HepG2 (cell line): ENCODE data around the gene ABCA3. TPM values are rescaled to one million over a fixed set of nuclear protein-coding genes. Genes with fewer than 3 reads are reported as not detected.

Experiments
- AKNA ChIP-seq: sonication (generic); formaldehyde crosslinking; IDR thresholded peaks from 2 replicates; pipeline ENCODE4 v1.4.0; 2020; ENCODE audit warnings: missing genetic modification reagents, borderline replicate concordance
- PTBP1 ChIP-seq: fragments of 200-400 bp; formaldehyde crosslinking; IDR thresholded peaks from 2 replicates; pipeline ENCODE4 v1.6.1; 2018; ENCODE audit warnings: low read length, low read depth; ENCODE audit not compliant: poor library complexity, severe bottlenecking
- SNAI1 ChIP-seq: sonication (generic); formaldehyde crosslinking; IDR thresholded peaks from 2 replicates; pipeline ENCODE4 v1.5.0; 2020; ENCODE audit warnings: mild to moderate bottlenecking, missing genetic modification reagents, borderline replicate concordance
- STAG1 ChIP-seq: sonication (generic); formaldehyde crosslinking; IDR thresholded peaks from 2 replicates; pipeline ENCODE4 v1.4.0; 2020; ENCODE audit warnings: missing genetic modification reagents
- ZBED4 ChIP-seq: sonication (generic); formaldehyde crosslinking; IDR thresholded peaks from 2 replicates; pipeline ENCODE4 v1.4.0; 2020; ENCODE audit warnings: missing genetic modification reagents, borderline replicate concordance
- ZNF225 ChIP-seq: sonication (generic); formaldehyde crosslinking; IDR thresholded peaks from 2 replicates; pipeline ENCODE4 v1.4.0; 2020; ENCODE audit warnings: mild to moderate bottlenecking, missing genetic modification reagents
- ZNF550 ChIP-seq: sonication (generic); formaldehyde crosslinking; IDR thresholded peaks from 2 replicates; pipeline ENCODE4 v1.4.0; 2020; ENCODE audit warnings: mild to moderate bottlenecking, missing genetic modification reagents, borderline replicate concordance
- polyA plus RNA-seq, 8 experiments: library from polyadenylated mRNA; depleted of rRNA in 3 of 8; stranded (reverse) in 7 of 8; unstranded in 1 of 8; fragments of >200 nt; fragmentation: Illumina TruSeq in 4 of 8; extraction: Trizol in 4 of 8; gene quantifications; 2 replicates each; pipeline versions ENCODE4 v1.2.1 to v1.2.3, GENCODE V29; 2011 to 2016; ENCODE audit warnings: low read depth in 4 of 8, missing spikeins in 1 of 8, mixed read lengths in 1 of 8; ENCODE audit not compliant: insufficient read depth in 1 of 8
- total RNA-seq, 5 experiments: library from RNA; depleted of rRNA; stranded (reverse); fragments of >200 nt; fragmentation: Illumina TruSeq; extraction: Trizol; gene quantifications; 2 replicates each; pipeline ENCODE4 v1.2.3, GENCODE V29; 2016; ENCODE audit warnings: low read depth in 1 of 5
- TF ChIP-seq, protein P1 (sequence below): sonication (generic); formaldehyde crosslinking; IDR thresholded peaks from 2 replicates; pipeline ENCODE4 v1.9.0; 2021; ENCODE audit warnings: missing genetic modification reagents, borderline replicate concordance

Gene ABCA3
- total and polyA plus RNA-seq, 2 of the 13 experiments (the other 11 are each of a cell fraction or from before 2014, with no cell fraction given): 0.60 to 1.5 TPM

- 0 out of 2 replicates have a peak, but pooled peaks have one; percentile 27 for TF ChIP-seq ZBED4
- no peak for TF ChIP-seq PTBP1
- peak; percentile 21; the same call in 1 of the 2 replicates for TF ChIP-seq STAG1 (CRISPR knock-in tag)
- no peak for TF ChIP-seq AKNA
- TF ChIP-seq, protein P1, sequence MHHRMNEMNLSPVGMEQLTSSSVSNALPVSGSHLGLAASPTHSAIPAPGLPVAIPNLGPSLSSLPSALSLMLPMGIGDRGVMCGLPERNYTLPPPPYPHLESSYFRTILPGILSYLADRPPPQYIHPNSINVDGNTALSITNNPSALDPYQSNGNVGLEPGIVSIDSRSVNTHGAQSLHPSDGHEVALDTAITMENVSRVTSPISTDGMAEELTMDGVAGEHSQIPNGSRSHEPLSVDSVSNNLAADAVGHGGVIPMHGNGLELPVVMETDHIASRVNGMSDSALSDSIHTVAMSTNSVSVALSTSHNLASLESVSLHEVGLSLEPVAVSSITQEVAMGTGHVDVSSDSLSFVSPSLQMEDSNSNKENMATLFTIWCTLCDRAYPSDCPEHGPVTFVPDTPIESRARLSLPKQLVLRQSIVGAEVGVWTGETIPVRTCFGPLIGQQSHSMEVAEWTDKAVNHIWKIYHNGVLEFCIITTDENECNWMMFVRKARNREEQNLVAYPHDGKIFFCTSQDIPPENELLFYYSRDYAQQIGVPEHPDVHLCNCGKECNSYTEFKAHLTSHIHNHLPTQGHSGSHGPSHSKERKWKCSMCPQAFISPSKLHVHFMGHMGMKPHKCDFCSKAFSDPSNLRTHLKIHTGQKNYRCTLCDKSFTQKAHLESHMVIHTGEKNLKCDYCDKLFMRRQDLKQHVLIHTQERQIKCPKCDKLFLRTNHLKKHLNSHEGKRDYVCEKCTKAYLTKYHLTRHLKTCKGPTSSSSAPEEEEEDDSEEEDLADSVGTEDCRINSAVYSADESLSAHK: no peak
- TF ChIP-seq ZNF550: no peak
- 0 out of 2 replicates have a peak, but pooled peaks have one; percentile 34 for TF ChIP-seq ZNF225 (CRISPR knock-in tag)
- no peak for TF ChIP-seq SNAI1
Measured at GRCh38 chr16:2339521-2340484, 725 bp downstream of the ABCA3 start (continued).
